GM12875 (cell line): ENCODE data around the gene SYDE2.

Source experiments
- H3K4me3 ChIP-seq: one replicate; pipeline ENCODE4 v1.5.1; 2011; ENCODE audit warnings: low read depth, low read length, control low read depth
- CTCF ChIP-seq: IDR thresholded peaks from 2 replicates; pipeline ENCODE4 v1.5.1; 2011; ENCODE audit warnings: low read depth, mild to moderate bottlenecking, control low read depth, inconsistent platforms, low read length, moderate library complexity, borderline replicate concordance; ENCODE audit not compliant: insufficient read depth

The SYDE2 gene

GRCh38 chr1:85182700-85183099 is 18.1 kb downstream of the SYDE2 start:
- TF ChIP-seq CTCF = no peak
- H3K4me3 ChIP-seq = no peak overlapping the region

GRCh38 chr1:85180869-85181268 is 19.9 kb downstream of the SYDE2 start:
- TF ChIP-seq CTCF = no peak
- H3K4me3 ChIP-seq = no peak overlapping the region

DNA sequence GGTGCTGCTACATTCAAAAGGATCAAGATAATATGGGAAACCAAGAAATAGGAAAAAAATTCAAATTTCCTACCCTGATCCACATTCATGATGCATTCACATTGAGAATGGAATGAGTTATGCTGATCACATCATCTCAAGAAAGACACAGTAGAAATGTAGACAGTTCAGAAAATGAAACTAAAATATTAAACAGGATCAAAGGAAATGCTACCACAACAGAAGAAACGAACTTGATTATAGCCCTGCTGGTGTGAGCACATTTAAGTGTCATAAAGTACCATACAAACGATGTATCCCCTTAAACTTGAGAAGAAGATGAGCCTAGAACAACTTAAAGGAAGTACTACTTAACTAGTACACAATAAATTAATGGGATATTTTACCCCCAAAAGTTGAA is 21.3 kb downstream of the SYDE2 start:
- TF ChIP-seq CTCF = no peak
- H3K4me3 ChIP-seq = no peak overlapping the region

DNA sequence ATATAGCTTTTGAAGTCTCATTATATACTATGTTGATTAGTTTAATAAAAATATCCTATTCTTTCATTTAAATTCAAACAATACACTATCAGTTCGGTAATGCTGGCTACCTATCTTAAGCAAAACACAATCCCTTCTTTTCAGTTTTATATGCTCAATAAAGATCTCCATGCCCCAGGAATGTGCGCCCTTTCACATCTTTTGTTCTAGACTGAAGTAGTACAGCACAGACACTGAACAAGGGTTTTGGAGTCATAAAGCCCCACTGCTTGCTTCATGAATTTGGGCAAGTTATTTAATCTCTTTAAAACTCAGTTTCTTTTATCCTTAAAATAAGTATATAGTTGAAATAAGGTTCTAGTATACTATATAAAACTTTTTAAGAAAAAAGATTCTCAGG is 22.4 kb downstream of the SYDE2 start:
- H3K4me3 ChIP-seq = no peak overlapping the region
- no peak for TF ChIP-seq CTCF

DNA sequence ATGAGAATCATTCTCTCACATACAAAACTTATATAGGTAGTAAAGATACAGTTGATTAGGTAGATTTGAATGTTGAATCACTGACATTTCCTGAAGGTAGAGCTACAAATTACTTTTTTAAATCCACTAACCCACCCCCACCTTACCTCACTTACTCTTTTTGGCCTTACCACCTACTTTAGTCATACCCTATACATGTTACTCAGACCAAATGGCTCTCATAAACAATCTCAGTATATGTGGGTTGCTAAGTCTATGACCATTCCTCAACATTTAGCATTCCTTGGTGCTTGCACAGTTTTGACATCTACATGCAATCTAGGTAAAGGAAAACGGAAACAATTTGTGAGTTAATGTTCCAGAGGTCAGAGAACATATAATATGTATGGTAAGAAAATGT is 26.3 kb downstream of the SYDE2 start:
- TF ChIP-seq CTCF = no peak

DNA sequence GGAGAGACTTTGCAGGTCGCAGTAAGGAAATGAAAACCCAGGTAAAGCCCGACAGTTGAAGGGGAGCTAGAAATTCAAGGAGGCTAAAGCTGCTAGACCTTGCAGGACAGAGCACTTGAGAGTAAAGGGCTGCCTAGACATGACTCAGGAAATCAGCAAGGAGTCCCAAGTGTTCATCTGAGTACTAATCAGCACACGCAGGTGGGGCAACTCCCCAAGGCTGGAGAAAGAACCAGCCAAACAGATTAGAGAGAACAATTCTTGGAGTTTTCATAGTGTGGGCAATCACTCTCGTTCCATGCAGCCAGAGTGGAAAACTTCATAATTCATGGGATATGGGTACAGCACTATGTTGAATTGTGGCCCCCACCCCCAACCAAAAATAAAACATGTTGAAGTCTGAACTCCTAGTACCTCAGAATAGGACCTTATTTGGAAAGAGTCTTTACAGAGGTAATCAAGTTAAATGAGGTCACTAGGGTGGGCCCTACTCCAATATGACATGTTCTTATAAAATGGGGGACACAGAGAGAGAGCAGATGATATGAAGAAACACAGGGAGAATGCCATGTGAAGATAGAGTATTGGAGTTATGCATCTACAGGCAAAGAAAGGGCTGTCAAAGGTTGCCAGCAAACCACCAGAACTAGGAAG is 28.0 kb downstream of the SYDE2 start:
- no peak for TF ChIP-seq CTCF
- no peak overlapping the region for H3K4me3 ChIP-seq

More for the DNA sequence above, 26.3 kb downstream of the SYDE2 start:
- no peak overlapping the region for H3K4me3 ChIP-seq

- no peak for TF ChIP-seq CTCF
- H3K4me3 ChIP-seq = no peak overlapping the region
Observed at GRCh38 chr1:85171721-85172120, 29.1 kb downstream of the SYDE2 start.
